HG03460 (cell line): ENCODE data around the gene FOXK2.
A peak's percentile ranks its signal among the peaks of the same experiment; 100 is the strongest.
"Not testable (repeated sequence)": the region's sequence is repeated elsewhere in the genome, so short reads cannot be mapped to it uniquely, and the experiment has no call there.

Experiments
- ATAC-seq: cut with Tn5 transposase; IDR thresholded peaks from one replicate; pipeline ENCODE4 v1.9.1; 2021; ENCODE audit not compliant: unreplicated experiment

FOXK2 gene

DNA sequence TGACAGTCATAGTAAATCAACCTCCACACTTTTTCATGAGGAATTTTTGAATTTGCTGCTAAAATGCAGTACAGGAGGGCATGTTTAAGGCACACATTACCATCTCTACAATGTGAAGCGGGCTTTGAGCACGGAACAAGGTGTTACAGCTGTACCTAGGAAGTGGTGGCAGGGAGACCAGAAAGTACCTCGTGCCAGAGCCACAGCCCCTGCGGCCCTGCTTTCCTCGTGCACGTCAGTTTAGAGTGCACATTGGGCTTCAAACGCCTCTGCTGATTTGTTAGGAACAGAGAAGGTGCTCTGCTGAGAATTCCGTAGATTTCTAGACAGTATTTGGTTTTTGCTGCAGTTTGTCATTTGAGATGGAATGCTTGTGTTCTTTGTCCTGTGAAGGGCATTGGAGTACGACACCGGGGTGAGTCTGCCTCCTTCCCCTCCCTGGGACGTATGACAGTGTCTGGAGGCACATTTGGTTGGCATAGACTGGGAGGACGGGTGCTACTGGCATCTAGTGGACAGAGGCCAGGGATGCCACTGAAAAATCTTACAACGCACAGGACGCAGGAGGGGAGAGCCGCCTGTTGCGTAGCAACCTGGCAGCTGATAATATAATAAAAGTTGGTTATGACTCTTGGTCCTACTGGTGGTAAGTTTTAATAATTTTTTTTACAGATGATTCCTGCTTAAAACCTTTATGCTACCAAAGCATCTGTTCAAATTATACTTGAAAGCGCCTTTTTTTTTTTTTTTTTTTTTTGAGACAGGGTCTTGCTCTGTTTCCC, 9.1 kb downstream of the FOXK2 start:
- no peak for ATAC-seq

DNA sequence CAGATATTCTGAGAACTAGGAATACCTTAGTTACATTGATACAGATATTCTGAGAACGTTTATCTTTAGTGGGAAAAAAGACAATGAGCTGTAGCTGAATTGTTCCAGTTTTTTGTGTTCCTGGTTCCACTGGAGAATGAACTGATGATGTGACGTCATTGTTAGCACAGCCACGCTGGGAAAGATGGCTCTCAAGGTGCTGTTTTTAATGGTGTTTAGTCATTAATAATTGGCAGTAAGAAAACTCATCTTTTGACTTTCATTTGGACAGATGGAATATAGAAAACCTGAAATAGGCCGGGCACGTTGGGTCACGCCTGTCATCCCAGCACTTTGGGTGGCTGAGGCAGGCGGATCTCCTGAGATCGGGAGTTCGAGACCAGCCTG, 10.4 kb downstream of the FOXK2 start:
- ATAC-seq: no peak

DNA sequence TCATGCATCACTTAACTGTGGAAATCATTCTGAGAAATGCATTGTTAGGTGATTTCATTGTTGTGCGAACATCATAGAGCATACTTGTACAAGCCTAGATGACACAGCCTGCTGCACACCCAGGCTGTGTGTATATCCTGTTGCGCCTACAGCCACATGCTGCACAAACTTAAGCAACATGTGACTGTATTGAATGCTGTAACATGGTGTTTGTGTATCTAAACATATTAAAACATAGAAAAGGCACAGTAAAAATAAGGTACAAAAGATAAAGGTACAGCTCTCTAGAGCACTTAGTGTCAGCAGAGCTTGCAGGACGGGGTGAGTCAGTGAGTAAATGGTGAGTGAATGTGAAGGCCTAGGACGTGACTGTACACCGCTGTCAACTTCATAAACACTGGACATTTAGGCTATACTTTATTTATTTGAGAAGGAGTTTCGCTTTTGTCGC, 11.9 kb downstream of the FOXK2 start:
- no peak for ATAC-seq

DNA sequence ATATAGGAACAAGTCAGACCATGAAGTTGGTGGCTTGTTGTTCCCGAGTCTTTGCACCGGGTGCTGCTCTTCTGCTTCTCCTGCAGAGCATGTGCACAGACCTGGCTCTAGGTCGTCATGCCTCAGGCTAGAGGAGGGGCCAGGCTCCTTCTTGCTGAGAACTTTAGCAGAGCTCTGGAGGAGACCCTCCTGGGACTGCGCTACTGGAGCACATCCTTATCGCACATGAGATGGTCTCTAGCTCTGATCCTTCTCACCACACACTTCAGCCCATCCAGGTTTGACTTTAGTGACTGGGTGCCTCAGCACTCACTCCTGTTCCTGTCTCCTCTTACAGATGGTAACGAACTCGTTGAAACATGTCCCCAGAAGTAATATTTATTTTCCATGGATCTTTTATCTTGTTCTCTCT, 14.9 kb downstream of the FOXK2 start:
- no peak for ATAC-seq

DNA sequence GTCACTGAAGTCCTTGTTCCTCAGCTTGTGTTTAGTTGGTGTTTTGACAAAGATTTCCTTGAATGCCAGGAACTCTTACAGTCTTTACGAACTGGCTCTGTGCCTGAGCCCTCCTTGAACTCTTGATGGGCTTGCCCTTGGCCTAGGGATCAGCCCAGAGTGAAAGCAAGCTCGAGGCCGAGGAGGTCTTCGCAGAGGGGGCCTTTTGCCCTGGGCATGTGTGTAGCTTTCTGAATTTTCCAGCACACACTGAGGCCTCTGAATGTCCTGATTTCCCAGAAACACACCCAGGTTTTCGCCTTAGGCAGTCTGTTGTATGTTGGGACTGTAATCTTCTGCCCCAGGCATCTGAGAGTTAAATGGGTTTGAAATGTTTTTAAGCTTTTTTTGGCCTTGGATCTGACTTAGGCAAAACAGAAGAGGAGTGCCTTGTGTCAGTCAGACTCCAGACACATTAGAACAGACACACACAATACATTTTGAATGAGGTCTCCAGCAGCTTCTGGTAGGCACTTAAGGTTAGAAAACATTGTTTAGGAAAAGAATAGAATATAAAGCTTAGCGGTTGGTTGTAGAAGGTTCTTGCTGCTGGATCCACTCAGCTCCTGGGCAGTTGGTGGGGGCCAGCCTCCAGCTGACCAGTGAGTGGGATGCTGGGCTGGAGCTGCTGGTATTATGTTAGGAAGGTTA, 17.1 kb downstream of the FOXK2 start:
- ATAC-seq: no peak

DNA sequence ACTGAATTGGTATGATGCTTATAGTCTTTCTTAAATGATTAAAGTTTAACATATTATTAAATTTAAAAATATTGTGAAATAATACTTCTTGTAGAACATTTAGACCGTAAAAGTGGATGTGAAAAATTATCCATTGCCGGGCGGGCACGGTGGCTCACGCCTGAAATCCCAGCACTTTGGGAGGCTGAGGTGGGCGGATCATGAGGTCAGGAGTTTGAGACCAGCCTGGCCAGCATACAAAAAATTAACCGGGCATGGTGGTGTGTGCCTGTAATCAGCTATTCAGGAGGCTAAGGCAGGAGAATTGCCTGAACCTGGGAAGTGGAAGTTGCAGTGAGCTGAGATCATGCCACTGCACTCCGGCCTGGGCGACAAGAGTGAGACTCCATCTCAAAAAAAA, 17.7 kb downstream of the FOXK2 start:
- not testable (repeated sequence) for ATAC-seq

DNA sequence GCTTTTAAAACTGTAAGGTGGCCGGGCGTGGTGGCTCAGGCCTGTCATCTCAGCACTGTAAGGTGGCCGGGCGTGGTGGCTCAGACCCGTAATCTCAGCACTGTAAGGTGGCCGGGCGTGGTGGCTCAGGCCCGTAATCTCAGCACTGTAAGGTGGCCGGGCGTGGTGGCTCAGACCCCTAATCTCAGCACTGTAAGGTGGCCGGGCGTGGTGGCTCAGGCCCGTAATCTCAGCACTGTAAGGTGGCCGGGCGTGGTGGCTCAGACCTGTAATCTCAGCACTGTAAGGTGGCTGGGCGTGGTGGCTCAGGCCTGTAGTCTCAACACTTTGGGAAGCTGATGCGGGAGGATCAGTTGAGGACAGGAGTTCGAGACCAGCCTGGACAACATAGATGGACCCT, 19.5 kb downstream of the FOXK2 start:
- not testable (repeated sequence) for ATAC-seq

DNA sequence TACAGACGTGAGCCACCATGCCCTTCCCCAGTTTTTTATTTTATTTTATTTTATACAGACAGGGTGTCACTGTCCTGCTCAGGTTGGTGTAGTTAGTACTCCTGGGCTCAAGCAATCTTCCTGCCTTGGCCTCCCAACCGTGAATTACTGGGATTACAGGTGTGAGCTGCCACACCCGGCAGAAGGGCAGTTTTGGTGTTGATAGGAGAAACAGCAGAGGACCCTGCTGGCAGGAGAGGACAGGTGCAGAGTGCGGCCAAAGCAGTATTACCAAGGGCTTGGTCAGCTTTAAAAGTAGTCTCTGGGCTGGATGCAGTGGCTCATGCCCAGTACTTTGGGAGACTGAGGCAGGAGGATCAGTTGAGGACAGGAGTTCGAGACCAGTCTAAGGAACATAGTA, 22.9 kb downstream of the FOXK2 start:
- no peak for ATAC-seq

DNA sequence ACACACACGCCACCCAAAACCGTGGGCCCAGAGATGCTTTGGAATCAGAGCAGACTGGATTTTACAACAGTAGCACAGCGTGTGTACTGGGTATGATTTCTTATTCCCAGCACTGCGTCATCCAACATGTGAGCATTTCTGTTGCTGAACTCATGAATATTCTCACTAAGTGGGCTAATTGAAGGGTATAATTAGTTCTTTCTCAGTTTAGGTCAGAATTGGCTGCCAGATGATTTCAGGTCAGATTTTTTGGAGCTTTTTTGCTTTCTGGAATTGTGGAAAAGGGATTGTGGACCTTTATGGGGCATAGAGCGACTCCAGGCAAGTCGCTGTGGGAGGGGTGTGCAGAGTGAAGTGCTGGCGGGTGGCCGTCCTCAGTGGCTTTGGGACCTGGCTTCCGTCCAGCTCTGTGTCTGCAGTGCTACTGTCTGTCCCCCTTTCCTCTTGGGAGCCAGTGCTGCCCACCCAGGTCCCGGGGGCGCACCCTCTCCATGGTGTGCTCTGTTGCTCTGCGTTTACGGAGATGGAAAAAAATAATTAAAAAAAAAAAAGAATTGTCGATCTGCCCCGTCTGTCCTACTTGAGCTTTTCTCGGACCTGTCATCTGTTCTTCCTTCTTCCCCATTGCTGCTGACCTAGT, 25.0 kb downstream of the FOXK2 start:
- no peak for ATAC-seq

DNA sequence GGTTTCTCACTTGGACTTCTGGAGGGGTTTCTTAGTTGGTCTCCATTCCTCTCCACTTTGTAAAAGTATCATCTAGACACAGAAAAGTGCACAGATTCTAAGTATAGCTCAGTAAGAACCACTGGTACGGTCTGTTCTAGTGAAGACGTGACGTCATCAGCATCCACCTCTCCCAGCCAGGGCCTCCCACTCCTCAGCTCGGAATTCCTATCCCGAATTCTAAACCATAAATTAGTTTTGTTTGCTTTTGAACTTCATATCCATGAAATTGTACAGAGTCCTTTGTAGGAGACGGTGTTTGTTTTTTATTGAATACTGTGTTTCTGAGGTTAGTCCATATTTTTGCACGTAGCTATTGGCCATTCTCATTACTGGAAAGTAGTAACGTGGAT, 25.5 kb downstream of the FOXK2 start:
- no peak for ATAC-seq

DNA sequence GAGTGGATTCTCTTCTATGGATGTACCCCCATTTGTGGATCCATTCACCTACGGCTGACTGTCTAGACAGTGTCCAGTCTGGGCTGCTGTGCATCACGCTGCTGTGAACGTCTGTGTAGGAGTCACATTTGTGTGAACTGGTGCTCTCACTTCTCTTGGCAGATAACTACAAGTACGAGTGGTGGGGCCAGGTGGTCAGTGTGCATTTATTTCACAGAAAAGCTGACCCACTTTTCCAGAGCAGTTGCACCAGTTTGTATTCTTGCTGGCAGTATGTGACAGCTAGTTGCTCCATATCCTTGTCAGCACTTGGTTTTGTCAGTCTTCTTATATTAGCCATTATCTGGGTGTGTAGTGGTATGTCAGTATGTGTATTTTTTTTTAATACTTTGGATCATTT, 28.4 kb downstream of the FOXK2 start:
- ATAC-seq: no peak

DNA sequence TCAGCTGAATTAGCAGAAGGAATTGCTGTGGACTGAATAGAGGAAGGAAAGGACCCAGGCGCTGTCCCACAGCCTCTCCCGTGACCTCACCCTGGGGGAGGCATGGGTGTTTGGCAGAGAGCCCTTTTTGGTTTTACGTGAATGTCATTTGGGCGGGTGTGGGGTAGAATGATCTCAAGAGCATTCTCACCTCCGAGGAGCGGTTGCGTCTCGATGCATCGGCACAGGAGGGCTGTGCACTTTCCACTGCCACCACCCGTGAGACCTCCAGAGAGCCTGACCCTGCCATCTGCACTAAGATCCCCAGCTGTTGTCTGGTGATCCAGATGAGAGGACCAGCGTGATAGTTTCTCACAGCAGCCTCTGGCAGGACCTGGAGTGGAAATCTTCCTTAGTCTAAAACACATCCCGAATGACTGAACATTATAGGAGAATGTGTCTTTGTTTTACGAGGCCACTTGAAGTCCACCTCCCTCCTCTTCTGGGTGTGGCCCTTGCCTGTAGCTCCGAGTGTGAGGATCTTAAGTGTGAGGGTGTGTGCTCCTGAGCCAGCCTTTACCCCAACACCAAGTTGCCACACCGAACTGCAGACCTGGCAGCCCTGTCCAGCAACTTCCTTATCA, 29.3 kb downstream of the FOXK2 start:
- no peak for ATAC-seq

DNA sequence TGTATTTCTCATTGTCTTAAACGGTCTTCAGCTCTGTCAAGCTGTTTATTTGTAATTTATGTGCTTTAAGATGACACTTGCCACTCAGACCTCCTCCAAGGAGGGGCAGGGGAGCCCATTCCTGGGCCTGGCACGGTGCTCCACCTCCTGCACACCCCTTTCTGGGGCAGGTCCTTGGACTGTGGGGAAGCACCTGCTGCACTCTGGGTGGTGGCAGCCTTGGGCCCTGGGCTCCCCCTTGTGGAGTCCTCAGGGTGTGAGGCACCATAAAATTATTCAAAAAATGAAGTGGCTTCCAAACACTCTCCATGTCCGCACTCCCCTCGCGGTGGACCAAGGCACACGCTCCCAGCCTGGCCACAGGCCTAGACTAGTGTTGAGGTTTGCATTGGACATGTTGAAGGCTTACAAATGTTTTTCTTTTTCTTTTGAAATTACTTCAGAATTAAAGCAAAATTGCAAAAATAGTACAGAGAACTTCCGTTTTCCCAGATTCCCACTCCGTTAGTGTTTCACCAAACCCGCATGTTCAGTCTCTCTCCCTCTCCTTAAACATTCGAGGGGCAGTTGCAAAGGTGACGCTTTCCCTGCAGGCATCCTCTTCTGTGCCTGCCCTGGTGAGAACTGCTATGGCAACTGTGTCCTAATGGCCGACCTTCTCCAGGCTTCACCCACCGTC, 32.4 kb downstream of the FOXK2 start:
- ATAC-seq: peak; percentile 68

DNA sequence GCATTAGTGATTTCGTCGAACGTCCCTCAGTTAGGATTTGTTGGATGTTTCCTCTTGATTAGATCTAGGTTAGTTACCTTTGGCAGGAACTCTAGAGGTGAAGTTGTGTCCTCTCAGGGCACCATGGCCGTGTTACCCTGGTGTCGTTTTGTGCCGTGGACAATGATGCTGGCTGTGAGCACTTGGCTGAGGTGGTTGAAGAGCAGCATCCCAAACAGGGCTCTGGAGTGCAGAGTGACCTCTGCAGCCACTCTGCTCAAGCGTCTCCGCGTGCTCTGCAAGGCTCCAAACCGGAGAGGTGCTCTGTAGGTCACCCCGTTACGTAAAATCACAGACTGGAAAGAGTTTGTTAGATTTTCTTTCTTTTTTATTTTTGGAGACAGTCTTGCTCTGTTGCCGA, 33.0 kb downstream of the FOXK2 start:
- ATAC-seq: no peak

DNA sequence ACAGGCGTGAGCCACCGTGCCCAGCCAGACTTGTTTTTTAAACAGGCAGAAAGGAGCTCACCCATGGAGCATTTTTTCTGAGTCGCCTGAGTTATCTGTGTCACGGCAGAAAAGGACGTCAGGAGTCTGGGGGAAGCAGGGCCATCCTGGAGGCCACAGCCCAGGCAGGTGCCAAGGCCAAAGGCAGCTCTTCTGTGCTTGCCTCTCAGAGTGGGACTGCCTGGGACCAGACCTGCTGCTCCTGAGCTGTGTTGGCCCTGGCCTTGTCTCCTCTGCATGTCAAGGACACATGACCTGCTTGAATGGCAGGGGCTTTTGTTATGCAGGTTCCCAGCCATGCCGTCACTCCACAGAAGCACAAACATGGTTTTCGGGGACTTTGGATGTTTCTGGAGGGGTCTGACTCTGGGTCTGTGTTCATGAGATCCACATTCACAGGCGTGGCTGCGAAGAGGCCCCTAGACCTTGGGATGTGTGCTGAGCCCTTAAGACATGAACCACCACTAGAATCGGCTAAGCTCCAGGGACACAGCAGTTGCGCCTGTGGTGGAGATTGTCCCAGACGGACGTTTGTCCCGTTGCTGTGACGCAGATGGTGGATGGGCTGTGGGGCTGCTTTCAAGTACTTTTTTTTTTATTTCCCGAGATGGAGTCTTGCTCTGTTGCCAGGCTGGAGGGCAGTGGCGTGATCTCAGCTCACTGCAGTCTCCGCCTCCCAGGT, 33.8 kb downstream of the FOXK2 start:
- ATAC-seq: no peak

DNA sequence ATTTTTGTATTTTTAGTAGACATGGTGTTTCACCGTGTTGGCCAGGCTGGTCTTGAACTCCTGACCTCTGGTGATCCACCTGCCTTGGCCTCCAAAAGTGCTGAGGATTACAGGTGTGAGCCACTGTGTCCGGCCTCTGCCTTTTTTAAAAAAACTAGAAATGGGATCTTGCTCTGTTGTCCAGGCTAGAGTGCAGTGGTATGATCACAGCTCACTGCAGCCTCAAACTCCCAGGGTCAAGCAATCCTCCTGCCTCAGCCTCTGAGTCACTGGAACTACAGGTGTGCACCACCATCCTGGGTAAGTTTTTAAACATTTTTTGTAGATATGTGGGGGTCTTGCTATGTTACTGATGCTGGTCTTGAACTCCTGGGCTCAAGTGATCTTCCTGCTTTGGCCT, 38.0 kb downstream of the FOXK2 start:
- ATAC-seq: not testable (repeated sequence)

DNA sequence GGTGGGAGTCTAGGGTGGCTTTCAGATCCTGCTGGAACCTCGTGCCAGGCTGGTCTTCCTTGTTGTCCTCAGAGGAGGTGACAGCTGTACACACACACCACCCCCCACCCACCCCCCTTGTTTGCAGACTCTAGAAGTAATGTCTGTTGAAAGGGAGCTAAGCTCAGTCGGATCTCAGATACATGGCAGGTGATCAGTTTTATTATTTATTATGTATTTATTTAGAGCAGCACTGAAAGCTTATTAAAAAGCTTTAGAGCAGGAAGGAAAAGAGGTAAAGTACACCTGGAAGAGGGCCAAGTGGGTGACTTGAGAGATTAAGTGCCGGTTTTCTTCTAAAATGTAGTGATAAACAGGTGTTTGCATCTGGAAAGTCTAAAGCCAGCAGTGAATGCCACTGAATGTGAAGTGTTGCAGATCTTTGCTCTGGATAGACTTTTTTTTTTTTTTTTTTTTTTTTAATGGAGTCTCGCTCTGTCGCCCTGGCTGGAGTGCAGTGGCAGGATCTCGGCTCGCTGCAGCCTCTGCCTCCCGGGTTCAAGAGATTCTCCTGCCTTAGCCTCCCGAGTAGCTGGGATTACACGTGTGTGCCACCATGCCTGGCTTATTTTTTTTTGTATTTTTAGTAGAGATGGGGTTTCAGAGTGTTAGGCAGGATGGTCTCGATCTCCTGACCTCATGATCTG, 40.2 kb downstream of the FOXK2 start:
- no peak for ATAC-seq

DNA sequence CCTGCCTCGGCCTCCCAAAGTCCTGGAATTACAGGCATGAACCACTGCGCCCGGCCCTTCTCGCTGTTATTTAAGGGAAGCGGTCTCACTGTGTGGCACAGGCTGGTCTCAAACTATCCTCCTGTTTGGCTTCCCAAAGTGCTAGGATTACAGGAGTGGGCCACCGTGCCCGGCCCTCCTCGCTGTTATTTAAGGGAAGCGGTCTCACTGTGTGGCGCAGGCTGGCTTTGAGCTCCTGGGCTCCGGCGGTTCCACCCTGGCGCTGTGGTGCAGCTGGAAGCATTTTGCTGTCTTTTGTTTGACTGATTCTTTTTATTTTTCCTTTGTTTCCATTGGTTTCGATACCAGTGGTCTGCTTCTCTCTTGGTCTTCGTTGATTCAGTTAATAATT, 40.7 kb downstream of the FOXK2 start:
- no peak for ATAC-seq

DNA sequence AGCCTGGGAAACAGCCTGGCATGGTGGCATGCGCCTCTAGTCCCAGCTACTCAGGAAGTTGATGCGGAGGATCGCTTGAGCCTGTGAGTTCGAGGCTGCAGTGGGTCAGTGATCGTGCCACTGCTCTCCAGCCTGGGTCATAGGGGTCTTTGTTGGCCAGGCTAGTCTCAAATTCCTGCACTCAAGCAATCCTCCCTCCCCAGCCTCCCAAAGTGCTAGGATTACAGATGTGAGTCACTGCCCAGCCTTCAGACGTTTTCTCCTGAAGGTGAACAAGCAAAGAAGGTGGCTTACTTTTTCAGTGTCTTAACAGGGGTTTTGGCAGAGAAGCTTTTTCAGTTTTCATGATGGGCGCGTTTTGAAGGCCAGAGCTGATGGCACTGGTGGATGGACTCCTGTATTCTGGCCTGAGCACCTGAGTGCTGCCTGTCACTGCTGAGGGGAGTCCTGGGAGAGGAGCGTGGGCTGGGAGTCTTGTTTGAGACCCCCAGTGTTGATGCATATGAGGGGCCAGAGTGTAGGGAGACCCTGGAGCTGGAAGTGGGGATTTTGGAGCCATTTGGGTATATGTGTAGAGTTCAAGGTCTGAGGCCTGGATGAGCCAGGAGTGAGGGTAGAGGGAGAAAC, 41.4 kb downstream of the FOXK2 start:
- ATAC-seq: no peak
